K562 (cell line): Measurements from ENCODE around the gene RALGAPB.

Experiments used
- ETV6 ChIP-seq, 3 experiments: fragments of 150-350 bp in 1 of 3; sonication (generic) in 1 of 3; formaldehyde crosslinking in 1 of 3; IDR thresholded peaks; 2 replicates each; pipeline versions ENCODE4 v1.6.1 to v1.8.0; 2014 to 2022; ENCODE audit warnings: borderline replicate concordance in 2 of 3, low read depth in 2 of 3, antibody characterized with exemption in 1 of 3, low read length in 1 of 3, mild to moderate bottlenecking in 1 of 3, missing genetic modification reagents in 1 of 3
- EZH2 ChIP-seq: IDR thresholded peaks from 2 replicates; pipeline ENCODE4 v1.6.1; 2012; ENCODE audit warnings: low read depth, mild to moderate bottlenecking, inconsistent platforms, low read length, borderline replicate concordance
- SREBF2 ChIP-seq: sonication (generic); formaldehyde crosslinking; IDR thresholded peaks from 2 replicates; pipeline ENCODE4 v1.4.0; 2020; ENCODE audit warnings: mild to moderate bottlenecking, missing genetic modification reagents
- SRSF1 ChIP-seq: fragments of 200-400 bp; formaldehyde crosslinking; IDR thresholded peaks from 2 replicates; pipeline ENCODE4 v1.6.1; 2017; ENCODE audit warnings: mild to moderate bottlenecking, low read depth, low read length, moderate library complexity
- TAF1 ChIP-seq: IDR thresholded peaks from 2 replicates; pipeline ENCODE4 v1.6.1; 2011; ENCODE audit warnings: mild to moderate bottlenecking, low read length, moderate library complexity; ENCODE audit not compliant: insufficient read depth, control insufficient read depth, severe bottlenecking; ENCODE audit errors: extremely low read depth
- ZNF239 ChIP-seq: fragments of 250-450 bp; sonication (Bioruptor Pico); IDR thresholded peaks from 2 replicates; pipeline ENCODE4 v1.4.0; 2020; ENCODE audit warnings: mild to moderate bottlenecking
- ZNF253 ChIP-seq: fragments of 250-450 bp; sonication (Bioruptor Pico); conservative IDR thresholded peaks from 2 replicates; pipeline ENCODE4 v1.6.1; 2021; ENCODE audit warnings: mild to moderate bottlenecking
- ZNF263 ChIP-seq: sonication (generic); formaldehyde crosslinking; IDR thresholded peaks from 2 replicates; pipeline ENCODE4 v1.8.0; 2022; ENCODE audit warnings: mild to moderate bottlenecking, missing genetic modification reagents, borderline replicate concordance
- TF ChIP-seq, protein P1 (sequence below): fragments of 200-800 bp; sonication (Bioruptor generic); IDR thresholded peaks from 2 replicates; pipeline ENCODE4 v1.6.1; 2017; ENCODE audit warnings: missing genetic modification characterization, missing compliant biosample characterization

- TF ChIP-seq SREBF2 (CRISPR knock-in tag) = no peak
- TF ChIP-seq SRSF1 = no peak
- no peak for TF ChIP-seq TAF1
- TF ChIP-seq EZH2 = no peak
- TF ChIP-seq ZNF263 (CRISPR knock-in tag) = no peak
- no peak for TF ChIP-seq ETV6 (IDR thresholded peaks at IDR 0.05; ENCODE audit: borderline replicate concordance in 1 of 2, low read depth in 2 of 2, low read length in 1 of 2)
- TF ChIP-seq ETV6 (CRISPR knock-in tag; IDR thresholded peaks at IDR 0.05; ENCODE audit: borderline replicate concordance) = no peak
- no peak for TF ChIP-seq ZNF239 (CRISPR knock-in tag)
- no peak for TF ChIP-seq ZNF253 (CRISPR knock-in tag)
- TF ChIP-seq, protein P1, sequence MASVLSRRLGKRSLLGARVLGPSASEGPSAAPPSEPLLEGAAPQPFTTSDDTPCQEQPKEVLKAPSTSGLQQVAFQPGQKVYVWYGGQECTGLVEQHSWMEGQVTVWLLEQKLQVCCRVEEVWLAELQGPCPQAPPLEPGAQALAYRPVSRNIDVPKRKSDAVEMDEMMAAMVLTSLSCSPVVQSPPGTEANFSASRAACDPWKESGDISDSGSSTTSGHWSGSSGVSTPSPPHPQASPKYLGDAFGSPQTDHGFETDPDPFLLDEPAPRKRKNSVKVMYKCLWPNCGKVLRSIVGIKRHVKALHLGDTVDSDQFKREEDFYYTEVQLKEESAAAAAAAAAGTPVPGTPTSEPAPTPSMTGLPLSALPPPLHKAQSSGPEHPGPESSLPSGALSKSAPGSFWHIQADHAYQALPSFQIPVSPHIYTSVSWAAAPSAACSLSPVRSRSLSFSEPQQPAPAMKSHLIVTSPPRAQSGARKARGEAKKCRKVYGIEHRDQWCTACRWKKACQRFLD = no peak
Observed at GRCh38 chr20:38569747-38570525, 97.3 kb downstream of the RALGAPB start.
